Dedifferentiated amniotic fluid mesenchymal stem cell (primary cell): Measurements from ENCODE around the gene ZFYVE28.

ENCODE experiments used
- DNase-seq: peaks from one replicate; pipeline ENCODE4 v3.0.0-alpha.2; 2016; ENCODE audit errors: extremely low spot score

ZFYVE28 gene

DNA sequence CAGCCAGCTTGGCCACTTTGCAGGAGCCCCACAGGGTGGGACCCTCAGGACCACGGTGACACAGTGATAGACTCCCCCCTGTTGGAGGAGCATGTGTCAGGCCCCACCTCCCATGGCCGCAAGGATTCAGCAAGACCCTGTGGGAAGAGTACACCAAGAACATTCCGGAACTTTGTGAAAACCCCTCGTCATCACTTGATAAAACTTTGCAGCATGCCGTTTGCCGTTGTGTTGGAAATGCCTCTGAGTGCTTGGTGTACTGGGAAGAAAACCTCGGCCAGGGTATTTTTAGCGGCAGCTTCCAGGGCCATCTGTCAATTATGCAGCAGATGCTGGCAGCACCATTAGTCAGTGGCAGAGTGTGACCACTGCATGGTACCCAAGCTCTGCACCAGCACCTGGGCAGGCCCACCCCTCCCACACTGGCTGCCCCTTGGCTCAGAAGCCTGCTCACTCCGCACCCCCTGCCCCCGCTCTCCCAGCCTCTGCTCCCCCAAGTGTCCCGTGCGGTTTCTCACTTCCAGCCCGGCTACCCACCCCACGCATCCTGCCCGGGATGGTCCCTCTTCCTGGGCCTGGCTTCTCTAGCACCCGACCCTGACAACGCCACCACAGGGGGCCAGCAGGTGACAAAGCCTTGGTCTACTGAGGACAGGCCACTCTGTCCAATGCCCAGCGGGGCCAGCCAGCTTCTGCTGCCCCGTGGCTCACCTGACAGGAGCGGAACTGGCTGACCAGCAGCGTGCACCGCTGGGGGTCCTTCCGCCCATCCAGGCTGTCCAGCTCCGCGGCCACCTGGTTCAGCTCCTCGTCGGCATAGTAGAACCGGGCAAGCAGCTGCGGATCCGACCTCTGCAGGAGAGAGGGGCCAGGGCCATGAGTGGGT is 65.0 kb downstream of the ZFYVE28 start:
- no peak for DNase-seq

DNA sequence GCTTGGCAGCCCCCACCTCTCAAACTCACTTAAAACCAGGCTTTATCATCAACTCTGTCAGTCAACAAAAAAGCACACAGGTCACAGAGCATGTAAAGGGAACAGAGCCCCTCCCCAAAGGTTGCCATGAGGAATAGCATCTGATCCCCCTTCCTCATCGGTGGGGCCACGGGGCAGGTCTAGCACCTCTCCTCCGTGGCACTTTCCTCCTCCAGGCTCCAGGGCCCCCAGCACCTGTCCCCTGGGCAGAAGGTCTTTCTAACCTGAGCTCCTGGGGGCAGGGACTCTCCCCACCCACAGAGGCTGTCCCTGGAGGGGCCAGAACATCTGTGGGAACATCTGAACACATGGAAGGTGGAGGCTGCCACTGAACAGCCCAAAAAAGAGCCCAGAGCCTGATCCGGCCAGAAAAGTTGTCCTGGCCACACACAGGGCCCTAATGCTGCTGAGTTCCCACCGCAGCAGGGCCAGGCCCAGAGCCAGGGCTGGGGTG is 65.7 kb downstream of the ZFYVE28 start:
- no peak for DNase-seq

DNA sequence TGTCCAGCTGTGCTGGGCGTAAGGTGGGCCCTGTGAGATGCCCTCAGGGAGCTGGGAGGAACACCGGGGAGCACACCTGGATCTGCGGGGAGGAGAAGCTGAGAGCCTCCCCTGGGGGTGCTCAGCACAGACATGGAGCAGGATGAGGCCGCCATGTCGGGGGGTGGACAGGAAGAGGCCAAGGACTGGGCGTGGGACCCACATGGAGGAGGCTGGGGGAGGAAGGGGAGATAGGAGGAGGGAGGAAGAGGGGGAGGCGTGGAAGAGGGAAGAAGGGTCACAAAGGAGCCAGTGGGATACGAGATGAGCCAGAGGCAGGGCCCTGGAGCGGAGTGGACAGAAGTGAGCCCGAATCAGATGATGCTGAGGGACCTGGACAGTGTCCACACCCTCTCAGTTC is 66.3 kb downstream of the ZFYVE28 start:
- no peak for DNase-seq

DNA sequence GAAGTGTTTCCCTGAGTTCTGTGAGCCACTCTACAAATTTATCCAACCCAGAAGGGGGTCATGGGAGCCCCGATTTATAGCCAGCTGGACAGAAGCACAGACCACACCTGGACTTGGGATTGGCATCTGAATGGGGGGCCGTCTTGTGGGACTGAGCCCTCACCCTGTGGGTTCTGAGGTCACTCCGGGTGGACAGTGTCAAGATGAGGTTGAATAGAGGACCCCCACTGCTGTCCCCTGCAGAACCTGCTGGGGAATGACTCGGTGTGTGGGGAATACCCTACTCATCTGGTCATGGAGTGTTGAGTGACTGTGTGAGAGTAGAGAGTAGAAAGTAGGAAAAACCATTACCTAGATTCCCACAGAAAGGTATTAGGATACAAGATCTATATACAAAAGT is 67.5 kb downstream of the ZFYVE28 start:
- no peak for DNase-seq

DNA sequence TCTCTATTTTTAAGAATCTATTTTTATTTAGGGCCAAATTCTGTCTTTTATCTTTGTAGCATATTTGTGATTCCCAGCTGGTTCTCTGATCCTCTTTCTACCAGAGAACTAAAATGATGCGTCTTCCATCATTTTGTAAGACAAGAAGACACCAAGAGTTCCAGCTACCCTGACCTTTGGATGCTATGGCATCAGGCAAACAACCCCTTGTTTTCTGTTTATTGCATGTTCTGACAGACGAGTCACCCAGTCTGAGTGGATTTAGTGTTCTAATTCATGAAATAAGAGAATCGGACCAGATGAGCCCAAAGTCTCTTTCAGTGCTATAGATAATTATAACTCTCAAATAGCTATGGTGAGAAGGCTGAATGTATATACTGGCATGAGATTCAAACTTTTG is 69.7 kb downstream of the ZFYVE28 start:
- DNase-seq: no peak

DNA sequence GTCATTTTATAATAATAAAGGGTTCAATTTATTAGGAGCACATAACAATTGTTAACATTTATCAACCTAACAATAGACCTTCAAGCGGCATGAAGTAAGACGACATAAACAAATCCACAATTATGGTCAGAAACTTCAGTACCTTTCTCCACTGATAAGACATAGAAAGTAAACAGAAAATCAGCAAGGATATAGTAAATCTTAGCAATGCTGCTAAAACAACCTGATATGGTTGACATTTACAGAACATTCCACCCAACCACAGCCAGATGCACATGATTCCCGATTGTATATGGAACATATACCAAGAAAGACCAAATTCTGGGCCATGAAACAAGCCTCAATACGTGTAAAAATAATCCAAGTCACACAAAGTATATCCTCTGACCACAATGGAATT is 71.3 kb downstream of the ZFYVE28 start:
- DNase-seq: no peak

DNA sequence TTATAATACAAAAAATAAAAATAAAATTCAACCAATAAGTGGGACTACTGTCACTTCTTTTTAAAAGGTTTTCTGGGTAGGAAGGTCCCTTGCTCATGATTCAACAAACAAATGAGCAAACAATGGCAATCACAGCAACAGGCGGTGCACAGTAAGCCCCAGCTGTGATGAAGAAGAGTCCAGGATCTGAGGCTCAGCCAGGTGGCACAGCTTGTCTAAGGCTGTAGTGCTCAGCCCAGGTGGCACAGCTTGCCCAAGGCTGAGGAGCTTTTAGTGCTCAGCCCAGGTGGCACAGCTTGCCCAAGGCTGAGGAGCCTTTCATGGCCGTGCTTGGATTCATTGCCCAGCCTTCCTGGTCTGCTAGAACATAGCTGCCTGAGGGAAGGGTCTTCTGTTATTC is 75.0 kb downstream of the ZFYVE28 start:
- DNase-seq: no peak

DNA sequence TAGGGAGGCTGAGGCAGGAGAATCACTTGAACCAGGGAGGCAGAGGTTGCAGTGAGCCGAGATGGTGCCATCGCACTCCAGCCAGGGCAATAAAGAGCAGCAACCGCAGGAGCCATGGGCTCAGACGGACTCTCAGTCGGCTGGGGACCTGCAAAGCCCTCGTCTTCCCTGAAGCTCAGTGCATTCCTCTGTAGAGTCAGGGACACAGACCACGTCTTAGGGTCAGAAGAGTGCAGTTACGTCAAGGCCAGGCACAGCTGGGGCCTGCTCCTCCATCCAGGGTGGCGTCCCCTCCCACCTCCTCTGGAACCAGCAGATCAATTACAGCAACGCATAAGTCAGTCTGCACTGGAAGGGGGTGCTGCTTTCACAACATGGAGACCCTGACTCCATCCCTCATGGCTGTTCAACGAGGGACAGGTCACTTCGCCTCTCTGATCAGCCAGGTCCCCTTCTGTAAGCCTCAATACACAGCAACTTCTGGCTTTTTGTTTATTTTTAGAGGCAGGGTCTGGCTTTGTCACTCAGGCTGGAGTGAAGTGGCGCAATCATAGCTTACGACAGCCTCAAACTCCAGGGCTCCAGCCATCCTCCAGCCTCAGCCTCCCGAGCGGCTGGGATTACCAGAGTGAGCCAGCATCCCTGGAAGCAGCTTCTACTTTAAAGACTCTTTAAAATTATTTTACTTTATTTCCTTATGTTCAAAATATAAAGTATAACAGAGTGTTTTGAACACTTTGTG is 76.4 kb downstream of the ZFYVE28 start:
- DNase-seq: no peak

DNA sequence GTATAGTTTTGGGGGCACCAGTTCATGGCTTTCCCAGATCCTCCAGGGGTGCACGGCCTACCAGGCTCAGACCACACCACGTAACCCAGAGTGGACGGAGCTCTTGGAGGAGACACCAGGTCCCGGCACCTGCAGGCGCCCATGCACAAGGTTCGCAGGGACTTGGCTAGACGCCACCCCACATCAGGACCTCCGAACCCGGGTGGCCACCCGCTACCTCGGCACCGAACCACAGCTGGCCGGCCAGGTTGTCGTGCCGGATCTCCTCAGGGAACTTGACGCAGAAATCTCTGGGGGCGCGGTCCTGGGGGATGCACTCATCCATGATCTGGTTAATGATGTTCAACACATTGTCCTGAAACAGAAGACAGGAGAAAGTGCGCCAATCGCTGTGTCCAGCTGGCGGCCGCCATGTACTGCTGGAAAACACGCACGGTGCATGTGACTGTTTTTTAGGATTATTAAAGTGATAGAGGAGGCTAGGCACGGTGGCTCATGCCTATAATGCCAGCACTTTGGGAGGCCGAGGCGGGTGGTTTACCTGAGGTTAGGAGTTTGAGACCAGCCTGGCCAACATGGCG is 77.1 kb downstream of the ZFYVE28 start:
- DNase-seq: no peak

DNA sequence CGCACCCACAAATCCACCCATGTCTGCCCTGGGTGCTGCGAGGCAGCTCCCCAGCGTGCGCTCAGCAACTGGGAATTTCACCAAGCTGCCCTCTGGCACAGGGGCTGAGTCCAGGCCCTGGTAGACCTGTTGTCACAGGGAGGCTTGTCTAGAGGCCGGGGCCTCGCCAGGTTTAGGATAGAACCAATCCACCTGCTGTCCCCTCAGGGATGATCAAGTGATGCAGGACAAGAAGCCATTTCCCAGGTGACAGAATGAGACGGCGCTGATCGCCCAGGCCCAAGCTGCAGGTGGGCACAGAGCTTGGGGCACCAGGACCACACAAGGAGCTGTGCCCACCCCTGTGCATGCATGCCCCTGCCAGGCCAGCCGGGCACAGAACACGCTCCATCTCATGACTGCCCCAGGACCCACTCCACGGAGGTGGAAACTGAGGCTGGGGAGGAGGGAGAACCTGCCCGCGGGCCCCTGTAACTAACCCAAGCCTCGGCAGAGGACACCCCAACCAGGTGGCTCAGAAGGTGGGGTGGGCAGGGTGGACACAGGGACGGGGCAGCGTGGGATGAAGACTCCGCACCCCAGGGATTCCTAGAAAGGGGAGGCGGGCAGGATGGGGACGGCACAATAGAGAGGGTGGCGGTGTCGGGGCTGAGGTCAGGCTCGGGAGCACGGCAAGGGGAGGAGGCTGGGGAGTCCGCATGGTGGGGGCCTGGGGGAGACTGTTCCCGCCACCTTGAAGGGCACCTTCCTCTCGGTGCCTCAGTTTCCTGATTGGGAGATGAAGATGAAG is 78.0 kb downstream of the ZFYVE28 start:
- DNase-seq: no peak

DNA sequence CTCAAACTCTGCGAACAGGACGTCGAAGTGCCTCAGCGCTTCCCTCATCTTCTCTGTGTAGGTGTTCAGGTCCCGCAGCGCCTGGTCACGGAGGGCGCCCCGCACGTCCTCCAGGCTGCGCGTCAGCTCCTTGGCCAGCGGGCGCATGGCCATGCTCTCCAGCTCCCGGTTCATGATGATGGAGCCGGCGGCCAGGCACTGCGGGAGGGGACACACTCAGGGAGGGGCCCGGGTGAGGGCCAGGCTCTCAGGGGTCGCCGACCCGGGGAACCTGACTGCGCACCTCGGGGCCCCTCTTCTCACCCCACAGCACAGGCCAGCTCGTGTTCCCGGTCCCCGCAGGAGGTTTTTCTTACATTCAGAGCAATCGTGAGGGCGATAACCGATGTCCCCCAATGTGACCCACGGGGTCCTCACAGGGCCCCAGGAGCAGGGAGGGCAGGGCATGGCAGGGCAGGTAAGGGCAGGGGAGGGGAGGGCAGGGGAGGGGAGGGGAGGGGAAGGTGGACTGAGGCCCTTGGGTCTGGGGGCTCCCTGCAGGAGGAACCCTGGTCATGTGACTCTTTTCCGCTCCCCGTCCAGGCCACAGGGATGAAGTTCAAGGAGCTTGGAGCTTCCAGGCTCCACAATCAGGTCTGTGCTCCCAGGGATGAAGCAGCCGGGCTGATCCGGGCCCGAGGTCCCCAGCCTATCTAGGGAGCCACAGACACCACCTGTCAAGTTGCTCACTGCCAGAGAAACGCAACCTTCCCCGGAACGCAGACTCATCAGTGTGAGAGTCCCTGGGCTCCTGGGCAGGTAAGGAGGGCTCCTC is 78.8 kb downstream of the ZFYVE28 start:
- DNase-seq: no peak

DNA sequence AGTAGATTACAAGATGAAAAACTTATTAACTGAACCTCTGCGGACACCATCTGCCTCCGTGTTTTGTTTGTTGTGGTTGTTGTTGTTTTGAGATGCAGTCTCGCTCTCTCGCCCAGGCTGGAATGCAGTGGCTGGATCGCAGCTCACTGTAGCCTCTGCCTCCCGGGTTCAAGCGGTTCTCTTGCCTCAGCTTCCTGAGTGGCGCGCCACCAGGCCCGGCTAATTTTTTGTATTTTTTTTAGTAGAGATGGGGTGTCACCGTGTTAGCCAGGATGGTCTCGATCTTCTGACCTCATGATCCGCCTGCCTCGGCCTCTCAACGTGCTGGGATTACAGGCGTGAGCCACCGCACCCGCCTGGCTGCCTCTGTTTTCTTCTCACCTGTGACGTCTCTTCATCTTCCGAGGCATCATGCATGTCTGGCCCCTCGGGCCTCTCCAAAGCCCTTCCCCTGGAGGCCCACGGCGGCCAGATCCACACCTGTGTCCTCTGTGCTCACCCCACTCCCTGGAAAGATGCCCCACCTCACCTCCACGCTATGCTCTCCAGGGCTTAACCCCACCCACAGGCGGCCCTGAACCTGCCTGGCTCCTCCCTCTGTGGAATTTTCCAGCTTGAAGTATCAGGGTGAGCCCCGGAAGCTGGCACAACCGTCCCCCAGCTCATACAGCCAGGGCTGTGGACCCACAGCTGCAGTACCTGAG is 79.5 kb downstream of the ZFYVE28 start:
- DNase-seq: no peak

DNA sequence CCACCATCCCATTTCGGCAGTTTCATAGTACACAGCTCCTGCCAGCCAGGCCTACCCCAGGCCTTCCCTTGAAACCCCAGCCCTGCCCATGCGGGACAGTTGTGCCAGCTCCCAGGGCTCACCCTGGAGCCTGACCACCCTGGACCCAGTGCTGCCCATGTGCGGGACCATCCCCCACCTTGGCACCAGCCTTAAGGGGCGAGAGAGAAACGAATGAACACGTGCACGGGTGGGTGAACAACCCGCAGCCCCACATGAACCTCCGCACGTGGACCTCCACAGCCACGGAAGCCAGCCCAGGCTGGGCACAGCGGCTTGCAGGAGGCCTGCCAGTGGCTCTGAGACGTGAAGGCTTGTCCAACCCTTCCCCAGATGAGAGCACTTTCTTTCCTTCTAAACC is 80.5 kb downstream of the ZFYVE28 start:
- DNase-seq: no peak

DNA sequence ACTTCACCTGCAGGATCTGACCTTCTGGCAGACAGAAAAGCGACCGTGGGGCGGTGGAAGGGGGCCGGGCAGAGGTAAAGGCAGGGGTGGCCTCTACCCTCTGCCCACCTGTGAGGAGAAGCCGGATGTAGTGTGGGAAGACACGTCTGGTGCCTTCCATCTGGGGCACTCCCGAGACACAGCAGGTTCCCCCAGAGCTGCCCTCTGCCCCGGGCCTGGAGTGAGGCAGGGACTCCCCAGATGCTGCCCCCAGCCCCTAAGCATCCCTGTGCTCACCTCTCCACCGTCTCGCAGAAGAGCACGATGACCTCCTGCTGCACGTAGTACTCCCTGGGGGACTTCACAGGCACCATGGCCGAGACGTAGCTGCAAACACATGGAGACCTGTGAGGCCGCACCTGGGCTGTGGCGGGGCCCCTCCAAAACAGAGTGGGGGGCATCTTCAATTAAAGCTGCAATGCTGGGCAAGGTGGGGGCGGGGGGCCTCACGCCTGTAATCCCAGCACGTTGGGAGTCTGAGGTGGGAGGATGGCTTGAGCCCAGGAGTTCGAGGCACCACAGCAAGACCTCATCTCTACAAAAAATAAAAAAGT is 81.2 kb downstream of the ZFYVE28 start:
- no peak for DNase-seq

DNA sequence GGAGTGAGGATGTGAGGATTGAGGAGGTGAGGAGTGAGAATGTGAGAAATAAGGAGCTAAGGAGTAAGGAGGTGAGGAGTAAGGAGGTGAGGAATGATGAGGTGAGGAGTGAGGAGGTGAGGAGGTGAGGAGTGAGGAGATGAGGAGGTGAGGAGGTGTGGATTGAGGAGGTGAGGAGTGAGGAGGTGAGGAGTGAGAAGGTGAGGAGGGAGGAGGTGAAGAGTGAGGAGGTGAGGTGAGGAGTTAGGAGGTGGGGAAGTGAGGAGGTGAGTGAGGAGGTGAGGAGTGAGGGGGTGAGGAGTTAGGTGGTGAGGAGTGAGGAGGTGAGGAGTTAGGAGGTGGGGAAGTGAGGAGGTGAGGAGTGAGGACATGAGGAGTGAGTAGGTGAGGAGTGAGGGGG is 81.8 kb downstream of the ZFYVE28 start:
- DNase-seq: no peak

DNA sequence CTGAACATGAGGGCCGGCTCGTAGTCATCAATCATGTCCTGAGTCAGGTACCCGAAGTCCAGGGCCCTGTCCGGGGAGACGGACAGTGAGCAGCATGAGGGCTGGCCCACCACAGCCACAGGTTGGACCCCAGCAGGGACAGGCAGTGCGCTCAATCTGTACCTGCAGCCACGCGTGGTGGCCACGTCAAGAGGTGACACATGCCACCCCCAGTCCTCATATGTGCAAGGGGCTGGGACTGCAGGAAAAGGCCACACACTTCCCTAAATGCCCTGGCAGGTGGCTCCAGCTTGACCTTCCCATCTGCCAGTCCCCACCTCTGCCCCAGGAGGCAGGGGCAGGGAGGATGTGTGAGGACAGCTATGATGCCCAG is 82.7 kb downstream of the ZFYVE28 start:
- no peak for DNase-seq

DNA sequence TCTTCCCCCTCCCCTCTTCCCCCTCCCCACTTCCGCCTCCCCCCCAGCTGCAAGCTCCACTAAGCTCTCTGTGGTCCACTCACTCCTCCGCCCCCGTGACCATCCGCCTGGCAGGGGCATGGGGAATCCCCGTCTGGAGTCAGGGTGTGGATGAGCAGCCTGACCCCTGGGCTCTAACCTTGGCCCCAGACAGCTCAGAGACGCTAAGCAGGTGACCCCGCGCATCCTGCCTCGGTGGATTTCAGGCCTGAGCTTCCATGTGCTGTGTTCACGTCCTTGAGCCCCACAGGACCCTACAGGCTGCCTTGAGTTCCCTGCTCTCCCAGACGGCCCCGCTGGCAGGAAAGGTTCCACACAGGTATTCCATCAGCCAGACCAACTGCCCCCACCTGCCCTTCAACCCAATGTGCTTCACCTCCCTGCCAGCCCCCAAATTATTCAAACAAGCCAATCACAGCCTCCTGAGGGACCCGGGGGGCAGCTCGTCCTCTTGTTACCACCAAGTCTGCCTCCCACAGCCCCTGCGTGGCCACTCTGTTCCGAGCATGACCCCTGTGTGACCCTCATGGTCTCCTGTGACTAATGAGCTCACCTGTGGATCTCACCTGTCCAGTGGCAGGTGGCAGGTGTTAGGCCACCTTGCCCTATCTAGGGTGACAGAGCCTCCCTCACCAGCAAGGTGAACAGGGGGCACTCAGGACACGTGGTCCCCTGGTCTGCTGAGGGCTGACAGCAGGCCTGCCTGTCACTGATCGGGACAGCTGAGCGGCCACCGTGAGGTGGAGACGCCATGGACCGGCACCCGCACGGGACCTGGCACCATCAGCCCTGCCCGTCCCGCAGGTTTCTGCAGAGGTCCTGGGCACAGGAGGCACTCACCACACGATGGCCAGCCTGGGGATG is 83.4 kb downstream of the ZFYVE28 start:
- DNase-seq: no peak

DNA sequence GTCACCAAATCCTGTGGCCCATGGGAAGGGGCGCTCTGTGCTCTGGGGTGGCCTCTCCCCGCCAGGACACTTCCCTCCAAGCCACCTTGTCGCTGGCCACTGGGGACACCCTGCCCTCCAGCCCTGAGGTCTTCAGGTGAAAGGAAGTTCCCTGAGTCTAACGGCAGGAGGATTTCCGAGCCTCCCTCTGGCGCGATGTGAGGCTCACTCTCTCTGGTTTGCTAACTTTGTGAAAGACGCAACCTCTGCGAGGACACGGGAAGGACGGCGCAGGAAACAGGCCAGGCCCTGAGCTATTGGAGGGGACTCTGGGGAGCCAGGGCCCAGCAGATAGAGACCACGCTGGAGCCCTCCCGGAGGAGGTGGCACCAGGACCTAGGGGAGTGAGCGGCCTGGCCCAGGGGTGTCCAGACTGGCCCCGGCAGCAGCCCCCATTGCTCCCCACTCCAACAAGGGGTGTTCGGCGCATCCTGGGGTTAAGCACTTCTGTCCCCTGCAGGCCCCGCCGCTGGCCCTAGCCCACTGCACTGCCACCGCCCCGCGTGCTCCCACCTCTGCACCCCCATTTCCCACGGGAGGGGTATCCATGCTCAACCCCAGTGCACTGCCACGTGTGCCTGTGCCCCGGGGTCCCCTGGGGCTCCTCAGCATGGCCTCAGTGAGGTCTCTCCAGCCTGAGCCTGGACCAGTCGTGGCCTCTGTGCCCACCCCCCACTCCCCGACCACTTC is 84.4 kb downstream of the ZFYVE28 start:
- DNase-seq: no peak
